HepG2 (cell line): Measurements from ENCODE around the gene HS3ST5. TPM values are rescaled to one million over a fixed set of nuclear protein-coding genes. Genes with fewer than 3 reads are reported as not detected.

ENCODE experiments used
- ATAC-seq: fragments of 200-7000 bp; cut with Tn5 transposase; 3 replicates; pipeline ENCODE4 v1.9.1; 2020; ENCODE audit warnings: mild to moderate bottlenecking, moderate library complexity
- BruUV-seq: library from RNA; stranded (reverse); fragments of 400-500 nt; replicated peaks from 2 replicates; lab custom pipeline; 2021; lab: Mats Ljungman, UMichigan
- CTCF ChIA-PET: fragments of 300-600 bp; formaldehyde crosslinking; extraction: SDS; loops from one replicate; lab custom pipeline; 2021; ENCODE audit warnings: low total read pairs, inconsistent platforms, low intra/inter-chr PET ratio; lab: Yijun Ruan, JAX
- POLR2A ChIA-PET: fragments of 350-600 bp; sonication (Branson Sonifier 250); formaldehyde crosslinking; loops from one replicate; lab custom pipeline; 2020; ENCODE audit warnings: antibody characterized with exemption, inconsistent platforms; lab: Yijun Ruan, JAX
- DNase-seq: peaks from one replicate; pipeline ENCODE4 v3.0.0-alpha.2; 2015; ENCODE audit warnings: low spot score
- FAIRE-seq: peaks from 3 replicates; lab custom pipeline; 2011; peaks lifted over from hg19 to GRCh38; lab: Jason Lieb, UNC
- H2AFZ ChIP-seq: one replicate; pipeline ENCODE4 v1.6.1; 2011; ENCODE audit warnings: low read length, inconsistent platforms
- H3K27ac ChIP-seq: fragments of 300-600 bp; 3 replicates; pipeline ENCODE4 v1.8.0; 2011; ENCODE audit warnings: mixed run types, mild to moderate bottlenecking, mixed read lengths, low read length, inconsistent platforms; ENCODE audit not compliant: insufficient read depth; ENCODE audit errors: extremely low read length
- H3K27me3 ChIP-seq, 2 experiments: fragments of 200-600 bp in 1 of 2; 2 replicates in 1 of 2; 3 replicates in 1 of 2; pipeline versions ENCODE4 v1.6.0 to v1.8.0; 2011; ENCODE audit warnings: low read length in 2 of 2, mild to moderate bottlenecking in 2 of 2, moderate library complexity in 2 of 2, inconsistent platforms in 1 of 2; ENCODE audit not compliant: insufficient read depth in 2 of 2, control insufficient read depth in 1 of 2
- H3K36me3 ChIP-seq, 2 experiments: fragments of 200-600 bp in 1 of 2; replicated peaks in 1 of 2; 2 replicates in 1 of 2; 3 replicates in 1 of 2; pipeline versions ENCODE4 v1.5.1 to v1.8.0; 2011; ENCODE audit warnings: low read length in 2 of 2, inconsistent platforms in 1 of 2; ENCODE audit not compliant: insufficient read depth in 2 of 2, control insufficient read depth in 1 of 2
- H3K4me1 ChIP-seq: 2 replicates; pipeline ENCODE4 v1.5.1; 2012; ENCODE audit warnings: low read length, inconsistent platforms; ENCODE audit not compliant: insufficient read depth
- H3K4me2 ChIP-seq: 2 replicates; pipeline ENCODE4 v1.6.0; 2011; ENCODE audit warnings: low read depth, low read length, inconsistent platforms
- H3K4me3 ChIP-seq, 3 experiments: fragments of 200-600 bp in 1 of 3; sonication (generic), shearing (Covaris generic) in 1 of 3; replicated peaks in 1 of 3; 2 replicates each; pipeline ENCODE4 v1.5.1; 2011 to 2016; ENCODE audit warnings: low read length in 3 of 3, inconsistent platforms in 2 of 3, low read depth in 2 of 3, mild to moderate bottlenecking in 2 of 3, control low read depth in 1 of 3, mixed read lengths in 1 of 3; ENCODE audit not compliant: insufficient read depth in 1 of 3
- H3K79me2 ChIP-seq: one replicate; pipeline ENCODE4 v1.6.1; 2011; ENCODE audit warnings: low read length, inconsistent platforms; ENCODE audit not compliant: insufficient read depth
- H3K9ac ChIP-seq: 2 replicates; pipeline ENCODE4 v1.6.0; 2011; ENCODE audit warnings: mild to moderate bottlenecking, low read depth, low read length, inconsistent platforms; ENCODE audit not compliant: insufficient read depth
- H3K9me3 ChIP-seq: 2 replicates; pipeline ENCODE4 v1.5.1; 2012; ENCODE audit warnings: mild to moderate bottlenecking, low read length
- H4K20me1 ChIP-seq: 2 replicates; pipeline ENCODE4 v1.6.0; 2011; ENCODE audit warnings: inconsistent platforms, mild to moderate bottlenecking, low read length, moderate library complexity; ENCODE audit not compliant: insufficient read depth
- MEIS2 ChIP-seq: sonication (generic); formaldehyde crosslinking; IDR thresholded peaks from 2 replicates; pipeline ENCODE4 v1.9.0; 2021; ENCODE audit warnings: mild to moderate bottlenecking, missing genetic modification reagents
- NKX3-1 ChIP-seq: sonication (generic); formaldehyde crosslinking; IDR thresholded peaks from 2 replicates; pipeline ENCODE4 v1.5.0; 2020; ENCODE audit warnings: missing genetic modification reagents
- POLR2AphosphoS2 ChIP-seq: IDR thresholded peaks from 2 replicates; pipeline ENCODE4 v1.6.1; 2011; ENCODE audit warnings: low read depth, low read length, improper control_type of control experiment
- XBP1 ChIP-seq: sonication (generic); formaldehyde crosslinking; IDR thresholded peaks from 2 replicates; pipeline ENCODE4 v1.5.0; 2020; ENCODE audit warnings: missing genetic modification reagents
- ZNF232 ChIP-seq: sonication (generic); formaldehyde crosslinking; IDR thresholded peaks from 2 replicates; pipeline ENCODE4 v1.4.0; 2020; ENCODE audit warnings: missing genetic modification reagents, borderline replicate concordance
- ZNF256 ChIP-seq: sonication (generic); formaldehyde crosslinking; conservative IDR thresholded peaks from 2 replicates; pipeline ENCODE4 v1.4.0; 2020; ENCODE audit warnings: missing genetic modification reagents
- ZNF337 ChIP-seq: sonication (generic); formaldehyde crosslinking; IDR thresholded peaks from 2 replicates; pipeline ENCODE4 v1.5.1; 2020; ENCODE audit warnings: missing genetic modification reagents, low read depth, mild to moderate bottlenecking, borderline replicate concordance
- WGBS: methylation state at CpG from one replicate; pipeline ENCODE4 v1.1.6; 2017; ENCODE audit warnings: low lambda C conversion rate; 5-methylcytosine and 5-hydroxymethylcytosine counted together
- in situ Hi-C: cut with HindIII; loops from 2 replicates; pipeline ENCODE4 v1.10.0; 2017; ENCODE audit warnings: low pct_unique_long_range_greater_than_20kb; ENCODE audit not compliant: extremely low pct_ligation_motif_present
- intact Hi-C: fragments of 100-400 bp; cut with micrococcal nuclease; formaldehyde crosslinking; loops from one replicate; pipeline ENCODE4 v1.10.0; 2022; ENCODE audit not compliant: unreplicated experiment
- polyA plus RNA-seq, 8 experiments: library from polyadenylated mRNA; depleted of rRNA in 3 of 8; stranded (reverse) in 7 of 8; unstranded in 1 of 8; fragments of >200 nt; fragmentation: Illumina TruSeq in 4 of 8; extraction: Trizol in 4 of 8; gene quantifications; 2 replicates each; pipeline versions ENCODE4 v1.2.1 to v1.2.3, GENCODE V29; 2011 to 2016; ENCODE audit warnings: low read depth in 4 of 8, missing spikeins in 1 of 8, mixed read lengths in 1 of 8; ENCODE audit not compliant: insufficient read depth in 1 of 8
- total RNA-seq, 5 experiments: library from RNA; depleted of rRNA; stranded (reverse); fragments of >200 nt; fragmentation: Illumina TruSeq; extraction: Trizol; gene quantifications; 2 replicates each; pipeline ENCODE4 v1.2.3, GENCODE V29; 2016; ENCODE audit warnings: low read depth in 1 of 5
- TF ChIP-seq, protein P1 (sequence below): sonication (generic); formaldehyde crosslinking; IDR thresholded peaks from 2 replicates; pipeline ENCODE4 v1.4.0; 2020; ENCODE audit warnings: missing genetic modification reagents, low read depth, mild to moderate bottlenecking, borderline replicate concordance
- TF ChIP-seq, protein P2 (sequence below): conservative IDR thresholded peaks from 2 replicates; pipeline ENCODE4 v1.6.1; 2018; ENCODE audit warnings: missing genetic modification reagents
- TF ChIP-seq, protein P3 (sequence below): sonication (generic); formaldehyde crosslinking; IDR thresholded peaks from 2 replicates; pipeline ENCODE4 v1.5.0; 2020; ENCODE audit warnings: mild to moderate bottlenecking, missing genetic modification reagents
- TF ChIP-seq, protein P4 (sequence below): sonication (generic); formaldehyde crosslinking; IDR thresholded peaks from 2 replicates; pipeline ENCODE4 v1.4.0; 2020; ENCODE audit warnings: mild to moderate bottlenecking, missing genetic modification reagents, borderline replicate concordance

Gene HS3ST5
- total and polyA plus RNA-seq, 2 of the 13 experiments (the other 11 are each of a cell fraction or from before 2014, with no cell fraction given) = 1.1 to 1.6 TPM

DNA sequence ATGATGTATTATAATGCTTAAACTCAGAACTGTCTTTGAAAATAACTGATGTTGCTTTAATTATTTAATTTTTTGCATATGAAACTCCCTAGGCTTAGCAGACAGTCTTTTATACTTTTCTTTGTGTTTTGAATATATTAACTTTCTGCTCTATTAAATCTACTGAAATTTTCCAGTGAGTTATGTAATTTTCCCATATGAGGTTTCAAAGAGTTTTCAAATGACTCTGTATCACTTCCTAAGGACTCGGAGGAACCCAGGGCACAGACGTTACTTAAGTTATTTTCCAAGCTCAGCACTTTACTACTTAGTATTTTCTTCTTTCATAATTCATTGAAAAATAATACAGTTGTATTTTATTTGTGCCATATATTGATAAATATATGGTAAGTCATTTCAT is 122.6 kb downstream of the HS3ST5 start (continued):
- TF ChIP-seq ZNF232 (CRISPR knock-in tag) = no peak

DNA sequence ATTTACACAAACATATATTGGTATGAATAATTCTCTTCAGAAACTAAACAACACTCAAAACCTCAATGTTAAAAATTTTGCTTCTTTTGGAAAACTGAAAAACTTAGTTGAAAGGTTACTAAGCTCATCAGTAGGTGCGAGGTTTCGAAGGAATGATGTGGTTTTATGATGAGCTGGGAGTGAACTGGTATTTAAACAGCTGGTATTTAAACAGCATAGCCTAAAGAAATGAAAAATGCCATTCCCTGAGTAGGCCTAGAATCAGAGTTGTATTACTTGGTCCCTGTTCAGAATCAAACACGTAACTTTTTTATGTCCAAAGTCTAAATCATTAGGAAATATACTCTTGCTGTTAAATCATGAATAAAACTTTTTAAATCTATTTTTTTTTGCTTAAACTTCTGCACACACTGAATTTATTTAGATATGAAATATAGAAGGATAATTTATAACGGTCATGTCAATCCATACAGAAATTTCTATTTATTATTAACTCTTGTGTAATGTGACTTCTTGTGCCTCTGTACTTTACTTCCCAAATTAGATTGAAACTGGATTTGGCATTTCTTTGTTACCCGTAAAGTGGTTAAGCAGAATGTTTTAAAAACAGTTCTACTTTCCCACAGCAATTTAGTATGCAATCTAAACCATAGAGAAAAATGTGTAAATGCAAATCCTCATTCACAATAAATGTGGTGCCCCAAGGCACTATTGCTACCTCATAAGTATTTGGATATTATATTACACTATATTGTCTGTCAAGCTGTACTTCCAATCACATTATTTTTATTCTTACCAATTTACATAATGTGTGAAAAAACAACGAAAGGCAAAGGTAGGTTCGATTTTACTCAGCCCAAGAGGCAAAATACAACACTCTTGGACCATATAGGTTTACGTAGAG is 124.1 kb downstream of the HS3ST5 start:
- DNase-seq (no peak), FAIRE-seq (no peak), ATAC-seq (no peak)
- in situ Hi-C loops (no loop called here), intact Hi-C loops (no loop called here)
- CTCF ChIA-PET = no interaction called here
- no peak for TF ChIP-seq XBP1 (CRISPR knock-in tag)
- TF ChIP-seq, protein P1, sequence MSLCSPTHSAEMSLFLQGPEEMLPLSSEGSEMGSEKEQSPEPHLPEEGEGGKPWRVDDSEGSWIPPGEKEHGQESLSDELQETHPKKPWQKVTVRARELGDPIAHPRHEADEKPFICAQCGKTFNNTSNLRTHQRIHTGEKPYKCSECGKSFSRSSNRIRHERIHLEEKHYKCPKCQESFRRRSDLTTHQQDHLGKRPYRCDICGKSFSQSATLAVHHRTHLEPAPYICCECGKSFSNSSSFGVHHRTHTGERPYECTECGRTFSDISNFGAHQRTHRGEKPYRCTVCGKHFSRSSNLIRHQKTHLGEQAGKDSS = no peak
- no peak for TF ChIP-seq POLR2AphosphoS2
- TF ChIP-seq, protein P2, sequence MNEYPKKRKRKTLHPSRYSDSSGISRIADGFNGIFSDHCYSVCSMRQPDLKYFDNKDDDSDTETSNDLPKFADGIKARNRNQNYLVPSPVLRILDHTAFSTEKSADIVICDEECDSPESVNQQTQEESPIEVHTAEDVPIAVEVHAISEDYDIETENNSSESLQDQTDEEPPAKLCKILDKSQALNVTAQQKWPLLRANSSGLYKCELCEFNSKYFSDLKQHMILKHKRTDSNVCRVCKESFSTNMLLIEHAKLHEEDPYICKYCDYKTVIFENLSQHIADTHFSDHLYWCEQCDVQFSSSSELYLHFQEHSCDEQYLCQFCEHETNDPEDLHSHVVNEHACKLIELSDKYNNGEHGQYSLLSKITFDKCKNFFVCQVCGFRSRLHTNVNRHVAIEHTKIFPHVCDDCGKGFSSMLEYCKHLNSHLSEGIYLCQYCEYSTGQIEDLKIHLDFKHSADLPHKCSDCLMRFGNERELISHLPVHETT (CRISPR knock-in tag) = no peak
- TF ChIP-seq, protein P3, sequence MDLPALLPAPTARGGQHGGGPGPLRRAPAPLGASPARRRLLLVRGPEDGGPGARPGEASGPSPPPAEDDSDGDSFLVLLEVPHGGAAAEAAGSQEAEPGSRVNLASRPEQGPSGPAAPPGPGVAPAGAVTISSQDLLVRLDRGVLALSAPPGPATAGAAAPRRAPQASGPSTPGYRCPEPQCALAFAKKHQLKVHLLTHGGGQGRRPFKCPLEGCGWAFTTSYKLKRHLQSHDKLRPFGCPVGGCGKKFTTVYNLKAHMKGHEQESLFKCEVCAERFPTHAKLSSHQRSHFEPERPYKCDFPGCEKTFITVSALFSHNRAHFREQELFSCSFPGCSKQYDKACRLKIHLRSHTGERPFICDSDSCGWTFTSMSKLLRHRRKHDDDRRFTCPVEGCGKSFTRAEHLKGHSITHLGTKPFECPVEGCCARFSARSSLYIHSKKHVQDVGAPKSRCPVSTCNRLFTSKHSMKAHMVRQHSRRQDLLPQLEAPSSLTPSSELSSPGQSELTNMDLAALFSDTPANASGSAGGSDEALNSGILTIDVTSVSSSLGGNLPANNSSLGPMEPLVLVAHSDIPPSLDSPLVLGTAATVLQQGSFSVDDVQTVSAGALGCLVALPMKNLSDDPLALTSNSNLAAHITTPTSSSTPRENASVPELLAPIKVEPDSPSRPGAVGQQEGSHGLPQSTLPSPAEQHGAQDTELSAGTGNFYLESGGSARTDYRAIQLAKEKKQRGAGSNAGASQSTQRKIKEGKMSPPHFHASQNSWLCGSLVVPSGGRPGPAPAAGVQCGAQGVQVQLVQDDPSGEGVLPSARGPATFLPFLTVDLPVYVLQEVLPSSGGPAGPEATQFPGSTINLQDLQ (CRISPR knock-in tag) = no peak
- TF ChIP-seq NKX3-1 (CRISPR knock-in tag) = no peak
- TF ChIP-seq, protein P4, sequence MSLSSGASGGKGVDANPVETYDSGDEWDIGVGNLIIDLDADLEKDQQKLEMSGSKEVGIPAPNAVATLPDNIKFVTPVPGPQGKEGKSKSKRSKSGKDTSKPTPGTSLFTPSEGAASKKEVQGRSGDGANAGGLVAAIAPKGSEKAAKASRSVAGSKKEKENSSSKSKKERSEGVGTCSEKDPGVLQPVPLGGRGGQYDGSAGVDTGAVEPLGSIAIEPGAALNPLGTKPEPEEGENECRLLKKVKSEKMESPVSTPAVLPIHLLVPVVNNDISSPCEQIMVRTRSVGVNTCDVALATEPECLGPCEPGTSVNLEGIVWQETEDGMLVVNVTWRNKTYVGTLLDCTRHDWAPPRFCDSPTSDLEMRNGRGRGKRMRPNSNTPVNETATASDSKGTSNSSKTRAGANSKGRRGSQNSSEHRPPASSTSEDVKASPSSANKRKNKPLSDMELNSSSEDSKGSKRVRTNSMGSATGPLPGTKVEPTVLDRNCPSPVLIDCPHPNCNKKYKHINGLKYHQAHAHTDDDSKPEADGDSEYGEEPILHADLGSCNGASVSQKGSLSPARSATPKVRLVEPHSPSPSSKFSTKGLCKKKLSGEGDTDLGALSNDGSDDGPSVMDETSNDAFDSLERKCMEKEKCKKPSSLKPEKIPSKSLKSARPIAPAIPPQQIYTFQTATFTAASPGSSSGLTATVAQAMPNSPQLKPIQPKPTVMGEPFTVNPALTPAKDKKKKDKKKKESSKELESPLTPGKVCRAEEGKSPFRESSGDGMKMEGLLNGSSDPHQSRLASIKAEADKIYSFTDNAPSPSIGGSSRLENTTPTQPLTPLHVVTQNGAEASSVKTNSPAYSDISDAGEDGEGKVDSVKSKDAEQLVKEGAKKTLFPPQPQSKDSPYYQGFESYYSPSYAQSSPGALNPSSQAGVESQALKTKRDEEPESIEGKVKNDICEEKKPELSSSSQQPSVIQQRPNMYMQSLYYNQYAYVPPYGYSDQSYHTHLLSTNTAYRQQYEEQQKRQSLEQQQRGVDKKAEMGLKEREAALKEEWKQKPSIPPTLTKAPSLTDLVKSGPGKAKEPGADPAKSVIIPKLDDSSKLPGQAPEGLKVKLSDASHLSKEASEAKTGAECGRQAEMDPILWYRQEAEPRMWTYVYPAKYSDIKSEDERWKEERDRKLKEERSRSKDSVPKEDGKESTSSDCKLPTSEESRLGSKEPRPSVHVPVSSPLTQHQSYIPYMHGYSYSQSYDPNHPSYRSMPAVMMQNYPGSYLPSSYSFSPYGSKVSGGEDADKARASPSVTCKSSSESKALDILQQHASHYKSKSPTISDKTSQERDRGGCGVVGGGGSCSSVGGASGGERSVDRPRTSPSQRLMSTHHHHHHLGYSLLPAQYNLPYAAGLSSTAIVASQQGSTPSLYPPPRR (CRISPR knock-in tag) = no peak
- no peak for TF ChIP-seq ZNF337 (CRISPR knock-in tag)
- TF ChIP-seq ZNF256 (CRISPR knock-in tag) = no peak
- TF ChIP-seq MEIS2 (CRISPR knock-in tag) = no peak
- 90% methylated on average over 8 of the region's 8 CpGs for whole genome bisulfite sequencing
- H3K27ac ChIP-seq = no peak overlapping the region
- POLR2A ChIA-PET = no interaction called here
- no peaks in the 10 kb centered on the region for H4K20me1 ChIP-seq
- H3K36me3 ChIP-seq = no peaks in the 10 kb centered on the region; a peak in 1 of 5 replicates
- no peaks in the 10 kb centered on the region for H3K79me2 ChIP-seq
- BruUV-seq = no TSS peak
- no peak overlapping the region for H3K4me3 ChIP-seq
- H2AFZ ChIP-seq = no peak overlapping the region
- no peak overlapping the region for H3K4me2 ChIP-seq
- H3K9ac ChIP-seq = no peak overlapping the region
- no peaks in the 10 kb centered on the region for H3K27me3 ChIP-seq
- no peaks in the 10 kb centered on the region for H3K9me3 ChIP-seq
- H3K4me1 ChIP-seq = no peaks in the 10 kb centered on the region
